ENCODE results near the gene C1D.

DNA sequence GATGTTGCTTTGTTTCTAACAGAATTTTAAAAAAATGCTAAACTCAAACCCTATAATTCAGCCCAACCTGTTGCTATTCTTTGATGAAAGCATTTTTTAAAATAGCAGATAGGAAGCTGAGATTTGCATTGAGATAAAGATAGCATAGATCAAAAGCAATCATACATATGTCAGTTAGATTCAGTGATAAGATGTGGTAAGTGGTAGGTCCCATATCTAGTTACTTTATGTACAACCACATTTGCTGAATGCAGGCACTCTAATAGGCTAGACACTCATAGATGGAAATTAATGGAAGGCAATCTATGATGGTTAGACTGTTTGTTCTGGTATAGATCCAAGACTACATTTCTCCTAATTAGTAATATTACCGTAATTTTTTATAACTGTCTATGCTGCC is 27.2 kb upstream of the C1D start:
- TF ChIP-seq, protein P1, sequence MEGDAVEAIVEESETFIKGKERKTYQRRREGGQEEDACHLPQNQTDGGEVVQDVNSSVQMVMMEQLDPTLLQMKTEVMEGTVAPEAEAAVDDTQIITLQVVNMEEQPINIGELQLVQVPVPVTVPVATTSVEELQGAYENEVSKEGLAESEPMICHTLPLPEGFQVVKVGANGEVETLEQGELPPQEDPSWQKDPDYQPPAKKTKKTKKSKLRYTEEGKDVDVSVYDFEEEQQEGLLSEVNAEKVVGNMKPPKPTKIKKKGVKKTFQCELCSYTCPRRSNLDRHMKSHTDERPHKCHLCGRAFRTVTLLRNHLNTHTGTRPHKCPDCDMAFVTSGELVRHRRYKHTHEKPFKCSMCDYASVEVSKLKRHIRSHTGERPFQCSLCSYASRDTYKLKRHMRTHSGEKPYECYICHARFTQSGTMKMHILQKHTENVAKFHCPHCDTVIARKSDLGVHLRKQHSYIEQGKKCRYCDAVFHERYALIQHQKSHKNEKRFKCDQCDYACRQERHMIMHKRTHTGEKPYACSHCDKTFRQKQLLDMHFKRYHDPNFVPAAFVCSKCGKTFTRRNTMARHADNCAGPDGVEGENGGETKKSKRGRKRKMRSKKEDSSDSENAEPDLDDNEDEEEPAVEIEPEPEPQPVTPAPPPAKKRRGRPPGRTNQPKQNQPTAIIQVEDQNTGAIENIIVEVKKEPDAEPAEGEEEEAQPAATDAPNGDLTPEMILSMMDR (IDR thresholded peaks at IDR 0.05) = no peak
- TF ChIP-seq POLR2A (IDR thresholded peaks at IDR 0.05) = no peak

Data from uterus (tissue), 2 donors.